Stimulated activated naive CD8-positive, alpha-beta T cell treated with anti-CD3 and anti-CD28 coated beads, Interleukin-15, Interleukin-2, amounts not matched to agents 100 U/mL and 50 U/mL, for 24 hours (primary cell): Measurements from ENCODE around the gene BZW2.

Experiments
- ATAC-seq: fragments of 150-1000 bp; cut with Tn5 transposase; one replicate; pipeline ENCODE4 v1.10.0; 2021
- DNase-seq: peaks from one replicate; pipeline ENCODE4 v3.0.0; 2021

Gene BZW2

GRCh38 chr7:16718111-16718656, 72.2 kb downstream of the BZW2 start:
- DNase-seq = no peak

GRCh38 chr7:16719699-16720098, 73.7 kb downstream of the BZW2 start:
- DNase-seq (no peak), ATAC-seq (no peak)

More at GRCh38 chr7:16718111-16718656, 72.2 kb downstream of the BZW2 start:
- ATAC-seq = no peak

GRCh38 chr7:16721541-16721940, 75.6 kb downstream of the BZW2 start:
- DNase-seq (peak; percentile 20), ATAC-seq (peak; percentile 9)

GRCh38 chr7:16724344-16724743, 78.4 kb downstream of the BZW2 start:
- DNase-seq (no peak), ATAC-seq (no peak)

GRCh38 chr7:16726189-16726588, 80.2 kb downstream of the BZW2 start:
- DNase-seq = no peak
- no peak for ATAC-seq

GRCh38 chr7:16727736-16728135, 81.8 kb downstream of the BZW2 start:
- ATAC-seq = no peak
- DNase-seq = no peak

- no peak for DNase-seq
- ATAC-seq = no peak
Measured at GRCh38 chr7:16728811-16729210, 82.8 kb downstream of the BZW2 start.

- DNase-seq (no peak), ATAC-seq (no peak)
Measured at GRCh38 chr7:16729541-16729940, 83.6 kb downstream of the BZW2 start.

GRCh38 chr7:16730937-16731336, 85.0 kb downstream of the BZW2 start:
- DNase-seq (no peak), ATAC-seq (no peak)

- DNase-seq (no peak), ATAC-seq (no peak)
Measured at GRCh38 chr7:16732828-16733227, 86.8 kb downstream of the BZW2 start.

GRCh38 chr7:16734148-16734726, 88.3 kb downstream of the BZW2 start:
- ATAC-seq (no peak), DNase-seq (no peak)

GRCh38 chr7:16735020-16735419, 89.0 kb downstream of the BZW2 start:
- no peak for ATAC-seq

GRCh38 chr7:16738011-16738688, 92.2 kb downstream of the BZW2 start:
- no peak for ATAC-seq
- DNase-seq = no peak

More at GRCh38 chr7:16735020-16735419, 89.0 kb downstream of the BZW2 start:
- DNase-seq = no peak

- no peak for DNase-seq
Measured at GRCh38 chr7:16739863-16740622, 94.1 kb downstream of the BZW2 start.

GRCh38 chr7:16740623-16740953, 94.6 kb downstream of the BZW2 start:
- no peak for DNase-seq
- no peak for ATAC-seq

More at GRCh38 chr7:16739863-16740622, 94.1 kb downstream of the BZW2 start:
- peak; percentile 85 for ATAC-seq

GRCh38 chr7:16740996-16741395, 95.0 kb downstream of the BZW2 start:
- no peak for DNase-seq
- ATAC-seq = no peak

GRCh38 chr7:16741676-16742075, 95.7 kb downstream of the BZW2 start:
- no peak for DNase-seq
- no peak for ATAC-seq

- DNase-seq (no peak), ATAC-seq (no peak)
Measured at GRCh38 chr7:16742547-16742946, 96.6 kb downstream of the BZW2 start.

- DNase-seq = no peak
- no peak for ATAC-seq
Measured at GRCh38 chr7:16743236-16743635, 97.3 kb downstream of the BZW2 start.

- DNase-seq (no peak), ATAC-seq (no peak)
Measured at GRCh38 chr7:16744518-16745250, 98.7 kb downstream of the BZW2 start.

- ATAC-seq = no peak
- DNase-seq = no peak
Measured at GRCh38 chr7:16745645-16746044, 99.7 kb downstream of the BZW2 start.

GRCh38 chr7:16747102-16747501, 101.1 kb downstream of the BZW2 start:
- ATAC-seq (no peak), DNase-seq (no peak)
